Measurements from ENCODE around the gene TPSD1.
"Not testable (repeated sequence)": the region's sequence is repeated elsewhere in the genome, so short reads cannot be mapped to it uniquely, and the experiment has no call there.

TPSD1 gene

DNA sequence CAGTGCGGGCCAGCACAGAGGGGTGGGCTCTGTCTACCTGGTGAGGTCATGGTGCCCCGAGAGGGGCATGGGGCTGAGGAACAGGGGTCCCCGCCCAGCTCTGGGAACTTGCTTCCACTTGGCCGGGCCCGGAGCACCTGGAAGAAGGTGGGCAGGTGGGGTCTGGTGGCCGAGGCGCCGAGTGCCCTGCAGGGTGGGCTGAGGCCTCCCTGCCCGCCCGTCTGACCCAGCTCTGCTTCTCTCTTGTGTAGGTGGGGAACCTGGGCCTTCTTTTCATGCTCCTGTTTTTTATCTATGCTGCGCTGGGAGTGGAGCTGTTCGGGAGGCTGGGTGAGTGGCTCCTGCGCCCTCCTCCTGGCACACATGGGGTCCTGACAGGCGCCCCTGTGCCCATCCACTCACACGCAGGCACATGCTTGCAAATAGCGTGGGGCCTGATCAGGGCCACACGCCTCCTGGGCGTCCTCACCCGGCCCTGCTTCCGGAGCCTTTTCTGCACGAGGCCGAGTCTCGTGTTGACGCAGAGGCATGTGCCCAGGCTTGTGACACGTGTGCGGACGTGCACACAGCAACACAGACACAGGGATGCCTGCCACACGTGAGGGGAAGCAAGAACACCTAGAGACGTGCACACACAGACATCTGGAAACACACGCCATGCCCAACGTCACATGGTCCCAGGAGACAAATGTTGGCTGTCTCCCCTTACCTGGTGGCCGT is 39.0 kb upstream of the TPSD1 start:
- FAIRE-seq (no peak), DNase-seq (ENCODE audit: insufficient read length, low spot score) (no peak)
- TF ChIP-seq POLR2A (IDR thresholded peaks at IDR 0.05; ENCODE audit: low read depth, low read length): no peak

DNA sequence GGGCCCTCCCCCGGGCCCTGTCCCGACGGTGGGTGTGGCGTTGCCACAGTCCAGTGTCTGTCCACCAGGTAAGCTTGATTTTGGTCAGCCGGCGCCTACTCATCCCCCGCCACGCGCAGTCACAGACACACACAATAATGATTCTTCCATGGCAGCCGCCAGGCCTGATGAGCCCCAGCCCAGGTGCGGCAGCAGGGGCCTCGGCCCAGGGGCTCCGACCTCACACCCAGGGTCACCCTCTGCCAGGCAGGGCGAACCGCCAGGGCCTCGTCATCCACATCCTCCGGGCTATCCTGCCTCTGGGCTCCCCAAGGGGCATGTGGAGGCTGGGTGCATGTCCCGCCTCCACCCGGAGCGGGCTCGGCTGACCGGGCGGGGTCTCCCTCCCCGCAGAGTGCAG is 38.3 kb upstream of the TPSD1 start:
- FAIRE-seq: no peak
- no peak for TF ChIP-seq POLR2A (IDR thresholded peaks at IDR 0.05; ENCODE audit: low read depth, low read length)
- no peak for DNase-seq (ENCODE audit: insufficient read length, low spot score)

DNA sequence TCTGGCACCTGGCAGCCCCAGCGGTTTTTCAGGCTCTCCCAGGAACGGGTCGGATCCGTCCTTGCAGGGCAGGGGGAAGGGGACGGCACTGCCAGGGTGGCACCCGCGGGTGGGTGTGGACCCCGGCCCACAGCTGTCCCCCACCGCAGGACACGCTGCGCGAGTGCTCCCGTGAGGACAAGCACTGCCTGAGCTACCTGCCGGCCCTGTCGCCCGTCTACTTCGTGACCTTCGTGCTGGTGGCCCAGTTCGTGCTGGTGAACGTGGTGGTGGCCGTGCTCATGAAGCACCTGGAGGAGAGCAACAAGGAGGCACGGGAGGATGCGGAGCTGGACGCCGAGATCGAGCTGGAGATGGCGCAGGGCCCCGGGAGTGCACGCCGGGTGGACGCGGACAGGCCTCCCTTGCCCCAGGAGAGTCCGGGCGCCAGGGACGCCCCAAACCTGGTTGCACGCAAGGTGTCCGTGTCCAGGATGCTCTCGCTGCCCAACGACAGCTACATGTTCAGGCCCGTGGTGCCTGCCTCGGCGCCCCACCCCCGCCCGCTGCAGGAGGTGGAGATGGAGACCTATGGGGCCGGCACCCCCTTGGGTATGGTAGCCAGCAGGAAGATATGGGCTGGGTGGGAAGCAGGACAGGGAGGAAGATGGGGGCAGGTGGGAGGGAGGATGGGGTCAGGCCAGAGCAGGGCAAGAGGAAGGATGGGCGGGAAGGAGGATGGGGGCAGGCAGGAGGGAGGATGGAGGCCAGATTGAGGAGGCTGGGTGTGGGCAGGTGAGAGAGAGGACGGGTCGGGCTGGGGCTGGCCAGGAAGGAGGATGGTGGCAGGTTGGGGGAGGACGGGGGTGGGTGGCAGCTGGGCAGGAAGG is 37.6 kb upstream of the TPSD1 start:
- FAIRE-seq: no peak
- no peak for TF ChIP-seq POLR2A (IDR thresholded peaks at IDR 0.05; ENCODE audit: low read depth, low read length)

DNA sequence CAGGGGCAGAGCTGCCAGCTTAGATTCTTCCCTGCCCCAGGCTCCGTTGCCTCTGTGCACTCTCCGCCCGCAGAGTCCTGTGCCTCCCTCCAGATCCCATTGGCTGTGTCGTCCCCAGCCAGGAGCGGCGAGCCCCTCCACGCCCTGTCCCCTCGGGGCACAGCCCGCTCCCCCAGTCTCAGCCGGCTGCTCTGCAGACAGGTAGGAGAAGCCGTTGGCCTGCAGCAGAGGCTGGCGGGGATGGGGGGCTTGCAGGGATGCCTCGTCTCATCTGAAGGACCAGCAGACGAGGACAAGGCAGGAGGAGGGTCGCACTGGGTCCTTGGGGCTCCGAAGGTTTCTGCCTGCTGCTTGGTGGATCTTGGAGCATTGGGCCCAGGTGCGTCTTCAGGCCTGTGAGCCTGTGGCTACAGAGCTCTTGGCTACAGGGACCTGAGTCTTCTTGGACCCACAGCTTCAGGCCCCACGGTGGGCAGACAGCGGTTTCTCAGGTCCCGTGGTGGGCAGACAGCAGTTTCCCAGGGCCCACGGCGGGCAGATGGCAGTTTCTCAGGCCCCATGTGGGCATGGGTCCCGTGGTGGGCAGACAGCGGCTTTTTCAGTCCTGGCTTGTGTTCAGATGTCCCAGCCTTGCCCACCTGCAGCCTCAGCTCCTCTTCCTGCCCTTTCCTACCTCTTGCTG is 36.8 kb upstream of the TPSD1 start:
- FAIRE-seq: no peak
- DNase-seq (ENCODE audit: insufficient read length, low spot score): no peak
- TF ChIP-seq POLR2A (IDR thresholded peaks at IDR 0.05; ENCODE audit: low read depth, low read length): no peak

More for the DNA sequence above, 37.6 kb upstream of the TPSD1 start:
- DNase-seq (ENCODE audit: insufficient read length, low spot score): no peak

DNA sequence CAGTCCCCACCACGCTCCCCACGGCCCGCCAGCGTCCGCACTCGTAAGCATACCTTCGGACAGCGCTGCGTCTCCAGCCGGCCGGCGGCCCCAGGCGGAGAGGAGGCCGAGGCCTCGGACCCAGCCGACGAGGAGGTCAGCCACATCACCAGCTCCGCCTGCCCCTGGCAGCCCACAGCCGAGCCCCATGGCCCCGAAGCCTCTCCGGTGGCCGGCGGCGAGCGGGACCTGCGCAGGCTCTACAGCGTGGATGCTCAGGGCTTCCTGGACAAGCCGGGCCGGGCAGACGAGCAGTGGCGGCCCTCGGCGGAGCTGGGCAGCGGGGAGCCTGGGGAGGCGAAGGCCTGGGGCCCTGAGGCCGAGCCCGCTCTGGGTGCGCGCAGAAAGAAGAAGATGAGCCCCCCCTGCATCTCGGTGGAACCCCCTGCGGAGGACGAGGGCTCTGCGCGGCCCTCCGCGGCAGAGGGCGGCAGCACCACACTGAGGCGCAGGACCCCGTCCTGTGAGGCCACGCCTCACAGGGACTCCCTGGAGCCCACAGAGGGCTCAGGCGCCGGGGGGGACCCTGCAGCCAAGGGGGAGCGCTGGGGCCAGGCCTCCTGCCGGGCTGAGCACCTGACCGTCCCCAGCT is 35.7 kb upstream of the TPSD1 start:
- no peak for FAIRE-seq
- no peak for DNase-seq (ENCODE audit: insufficient read length, low spot score)
- no peak for TF ChIP-seq POLR2A (IDR thresholded peaks at IDR 0.05; ENCODE audit: low read depth, low read length)

DNA sequence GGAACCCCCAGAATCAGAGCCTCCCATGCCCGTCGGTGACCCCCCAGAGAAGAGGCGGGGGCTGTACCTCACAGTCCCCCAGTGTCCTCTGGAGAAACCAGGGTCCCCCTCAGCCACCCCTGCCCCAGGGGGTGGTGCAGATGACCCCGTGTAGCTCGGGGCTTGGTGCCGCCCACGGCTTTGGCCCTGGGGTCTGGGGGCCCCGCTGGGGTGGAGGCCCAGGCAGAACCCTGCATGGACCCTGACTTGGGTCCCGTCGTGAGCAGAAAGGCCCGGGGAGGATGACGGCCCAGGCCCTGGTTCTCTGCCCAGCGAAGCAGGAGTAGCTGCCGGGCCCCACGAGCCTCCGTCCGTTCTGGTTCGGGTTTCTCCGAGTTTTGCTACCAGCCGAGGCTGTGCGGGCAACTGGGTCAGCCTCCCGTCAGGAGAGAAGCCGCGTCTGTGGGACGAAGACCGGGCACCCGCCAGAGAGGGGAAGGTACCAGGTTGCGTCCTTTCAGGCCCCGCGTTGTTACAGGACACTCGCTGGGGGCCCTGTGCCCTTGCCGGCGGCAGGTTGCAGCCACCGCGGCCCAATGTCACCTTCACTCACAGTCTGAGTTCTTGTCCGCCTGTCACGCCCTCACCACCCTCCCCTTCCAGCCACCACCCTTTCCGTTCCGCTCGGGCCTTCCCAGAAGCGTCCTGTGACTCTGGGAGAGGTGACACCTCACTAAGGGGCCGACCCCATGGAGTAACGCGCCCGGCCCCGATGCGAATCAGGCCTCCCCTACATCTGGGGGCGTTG is 34.8 kb upstream of the TPSD1 start:
- no peak for TF ChIP-seq POLR2A (IDR thresholded peaks at IDR 0.05; ENCODE audit: low read depth, low read length)
- FAIRE-seq: no peak
- no peak for DNase-seq (ENCODE audit: insufficient read length, low spot score)

DNA sequence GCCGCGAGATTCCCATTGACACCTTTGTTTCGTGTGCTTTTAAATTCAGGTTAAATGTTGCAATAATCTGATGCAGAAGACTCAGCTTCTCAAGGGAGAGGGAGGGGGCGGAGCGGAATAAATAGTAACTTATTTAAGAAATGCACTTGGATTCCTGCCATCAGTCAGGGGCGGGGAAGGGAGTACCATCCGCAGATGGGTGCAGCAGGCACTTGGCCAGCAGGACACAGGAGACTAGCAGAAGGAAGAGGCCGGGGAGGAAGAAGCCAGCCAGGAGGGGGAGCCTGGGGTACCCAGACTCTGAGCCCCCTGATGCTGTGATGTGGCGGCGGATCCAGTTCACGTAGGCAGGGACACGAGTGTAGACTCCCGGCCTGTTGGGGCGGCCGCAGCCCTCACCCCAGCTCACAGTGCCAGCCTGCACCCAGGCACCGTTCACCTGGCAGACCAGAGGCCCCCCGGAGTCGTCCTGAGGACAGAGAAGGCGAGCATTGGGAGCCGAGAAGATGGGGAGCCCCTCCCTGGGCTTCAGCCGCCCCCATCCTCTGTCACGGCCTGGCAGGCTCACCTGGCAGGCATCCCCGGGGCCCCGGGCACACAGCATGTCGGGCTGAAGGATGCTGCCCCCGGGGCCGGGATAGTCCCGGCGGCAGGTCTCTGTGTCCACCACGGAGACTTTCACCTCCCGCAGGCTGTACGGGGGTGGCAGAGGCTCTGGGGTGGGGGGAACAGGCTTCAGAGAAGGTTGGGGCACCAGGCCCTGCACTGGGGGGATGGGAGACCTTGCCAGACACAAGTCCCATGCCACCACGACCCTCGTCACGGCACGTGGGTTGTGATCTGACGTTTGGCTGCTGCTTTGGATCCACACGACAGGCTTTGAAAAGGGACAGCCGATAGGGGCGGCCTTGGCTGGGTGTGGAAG is 34.0 kb upstream of the TPSD1 start:
- TF ChIP-seq POLR2A (IDR thresholded peaks at IDR 0.05; ENCODE audit: low read depth, low read length): no peak
- FAIRE-seq (no peak), DNase-seq (ENCODE audit: insufficient read length, low spot score) (no peak)

DNA sequence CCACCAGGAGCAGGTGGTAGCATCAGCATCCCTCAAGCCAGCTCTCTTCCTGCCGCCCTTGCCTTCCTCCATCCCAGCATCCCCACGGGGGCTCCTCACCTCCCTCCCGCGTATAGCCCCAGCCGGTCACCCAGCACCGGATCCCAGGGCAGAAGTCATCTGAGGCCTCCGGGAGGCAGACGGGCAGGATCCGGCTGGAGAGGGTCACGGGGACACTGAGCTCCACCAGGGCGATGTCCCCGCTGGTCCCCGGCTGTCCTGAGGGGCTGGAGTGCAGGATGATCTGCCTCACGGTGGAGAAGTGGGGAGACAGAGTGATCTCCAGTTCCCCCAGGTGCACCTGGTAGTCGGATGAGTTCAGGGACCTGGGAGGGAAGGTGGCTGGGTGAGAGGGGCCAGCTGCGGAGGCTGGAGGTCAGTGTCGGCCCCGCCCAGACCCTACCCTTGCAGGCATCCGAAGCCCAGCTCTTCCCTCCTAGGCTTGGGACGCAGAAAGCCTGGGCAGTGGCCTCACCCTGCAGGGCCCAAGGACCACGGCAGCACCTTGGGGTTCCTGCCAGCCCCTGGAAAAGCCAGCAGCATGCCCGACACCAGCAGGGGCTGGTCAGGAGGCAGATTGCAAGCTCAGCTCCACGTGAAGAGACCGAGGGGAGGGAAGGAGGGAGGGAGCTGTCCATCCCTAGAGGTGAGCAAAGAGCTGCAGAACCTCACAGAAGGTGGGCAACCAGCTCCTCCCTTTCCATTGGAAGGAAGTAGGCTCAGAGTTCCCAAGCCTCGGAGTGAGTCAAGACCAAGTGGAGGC is 33.1 kb upstream of the TPSD1 start:
- TF ChIP-seq POLR2A (IDR thresholded peaks at IDR 0.05; ENCODE audit: low read depth, low read length): no peak
- FAIRE-seq: no peak
- no peak for DNase-seq (ENCODE audit: insufficient read length, low spot score)

DNA sequence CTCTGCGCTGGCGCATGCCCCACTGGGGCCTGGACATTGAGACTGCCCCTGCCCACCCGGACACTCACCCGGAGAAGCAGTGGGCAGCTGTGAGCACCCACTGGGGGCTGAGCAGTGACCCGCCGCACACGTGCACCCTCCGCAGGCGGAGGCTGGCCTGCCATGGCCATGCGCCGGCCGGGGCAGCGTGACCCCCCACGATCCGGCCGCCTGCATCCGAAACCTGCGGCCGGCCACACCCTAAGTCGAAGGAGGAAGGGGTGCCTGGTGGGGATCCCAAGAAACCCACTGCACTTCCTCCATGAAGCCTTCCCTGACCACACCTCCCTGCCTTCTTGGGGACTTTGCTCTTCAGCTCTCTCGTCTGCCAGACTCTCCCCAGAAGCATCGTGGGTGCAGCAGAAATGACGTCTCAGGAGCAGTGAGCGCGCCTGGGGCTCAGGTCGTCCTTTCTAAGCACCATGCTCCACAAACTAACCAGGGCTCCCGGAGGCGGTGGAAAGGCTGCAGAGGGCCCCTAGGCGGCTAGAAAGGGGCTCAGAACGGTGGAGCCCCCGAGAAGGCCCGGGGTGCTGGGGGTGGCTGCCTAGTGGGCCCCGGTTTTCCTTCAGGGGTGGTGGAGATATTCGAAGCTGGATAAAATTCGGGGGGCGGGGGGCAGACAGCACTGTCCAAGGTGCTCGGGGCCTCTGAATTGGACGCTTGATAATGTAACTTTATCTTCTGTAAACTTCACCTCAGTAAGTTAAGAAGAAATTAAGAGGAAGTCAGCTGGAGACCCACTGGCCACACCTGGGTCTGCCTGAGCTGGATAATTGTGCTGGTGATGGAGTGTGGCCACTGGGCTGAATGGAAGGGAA is 32.3 kb upstream of the TPSD1 start:
- FAIRE-seq: no peak
- no peak for DNase-seq (ENCODE audit: insufficient read length, low spot score)
- TF ChIP-seq POLR2A (IDR thresholded peaks at IDR 0.05; ENCODE audit: low read depth, low read length): no peak

DNA sequence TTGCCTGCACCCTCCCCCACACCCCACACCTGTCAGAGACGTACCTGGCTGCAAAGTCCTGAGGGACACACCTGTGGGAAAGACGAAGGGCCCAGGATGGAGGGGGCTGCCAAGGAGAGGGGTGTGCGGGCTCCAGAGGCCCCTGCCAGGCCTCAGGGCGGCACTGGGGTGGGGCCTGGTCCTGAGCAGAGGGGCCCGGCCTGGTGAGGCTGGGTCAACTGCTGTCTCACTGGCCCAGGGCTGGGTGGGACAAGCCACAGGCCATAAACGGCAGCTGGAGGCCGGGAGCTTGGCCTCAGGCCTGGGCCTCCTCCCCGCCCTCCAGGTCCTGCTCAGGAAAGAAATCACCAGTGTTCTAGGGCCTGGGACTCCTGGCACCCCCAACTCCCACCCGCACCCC is 31.3 kb upstream of the TPSD1 start:
- FAIRE-seq (no peak), DNase-seq (ENCODE audit: insufficient read length, low spot score) (no peak)
- no peak for TF ChIP-seq POLR2A (IDR thresholded peaks at IDR 0.05; ENCODE audit: low read depth, low read length)

DNA sequence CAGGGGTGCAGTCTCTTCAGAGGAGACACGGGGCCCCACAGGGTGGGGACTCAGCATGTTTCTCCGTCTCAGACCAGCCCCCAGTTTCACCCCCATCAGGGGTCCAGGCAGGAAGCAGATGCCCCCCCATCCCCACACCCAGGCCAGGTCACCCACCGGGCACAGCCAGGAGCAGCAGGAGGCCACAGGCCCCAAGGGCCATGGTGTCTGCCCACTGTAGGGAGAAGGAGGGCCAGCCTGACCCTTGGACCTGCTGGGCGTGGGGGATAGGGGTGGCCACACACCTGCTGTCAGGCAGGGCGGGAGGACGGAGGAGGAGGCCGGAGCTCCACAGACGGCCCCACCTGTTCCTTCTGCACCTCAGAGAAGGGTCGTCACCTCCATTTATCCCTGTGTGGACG is 30.8 kb upstream of the TPSD1 start, which contains the start of gene TPSG1:
TSS of gene TPSG1 (minus strand) at position 218 of the 401 bp plus-strand sequence. CDS start at position 202, 16 bp downstream.
- no peak for FAIRE-seq
- DNase-seq (ENCODE audit: insufficient read length, low spot score): no peak
- no peak for TF ChIP-seq POLR2A (IDR thresholded peaks at IDR 0.05; ENCODE audit: low read depth, low read length)

DNA sequence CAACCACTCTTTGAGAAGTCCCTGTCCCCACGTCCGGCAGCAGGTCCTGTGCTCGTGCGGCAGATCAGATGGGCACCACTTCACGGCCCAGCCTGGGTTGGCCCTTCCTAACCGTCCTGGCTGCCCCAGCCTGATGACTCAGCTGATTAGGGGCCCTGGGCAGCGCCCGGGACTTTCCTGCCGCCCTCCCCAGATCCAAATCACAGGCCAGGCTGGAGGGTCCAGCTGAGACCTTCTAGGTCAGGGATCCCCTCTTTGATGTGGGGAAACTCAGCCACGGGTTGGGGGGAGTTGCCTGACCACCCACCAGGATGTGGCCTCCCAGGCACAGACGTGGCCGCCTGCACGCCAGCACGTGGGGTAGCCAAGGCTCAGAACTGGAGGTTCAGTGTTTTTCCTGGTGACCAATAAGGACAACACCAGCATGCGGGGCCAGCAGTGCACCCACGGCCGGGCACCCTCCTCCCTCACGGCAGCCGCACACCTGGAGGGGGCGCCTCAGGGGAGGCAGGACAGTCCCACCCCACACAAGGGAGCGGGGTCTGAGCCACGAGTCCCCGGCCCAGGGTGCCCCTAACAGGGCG is 30.0 kb upstream of the TPSD1 start:
- peak; percentile 70 for FAIRE-seq
- DNase-seq (ENCODE audit: insufficient read length, low spot score): not testable (repeated sequence)

DNA sequence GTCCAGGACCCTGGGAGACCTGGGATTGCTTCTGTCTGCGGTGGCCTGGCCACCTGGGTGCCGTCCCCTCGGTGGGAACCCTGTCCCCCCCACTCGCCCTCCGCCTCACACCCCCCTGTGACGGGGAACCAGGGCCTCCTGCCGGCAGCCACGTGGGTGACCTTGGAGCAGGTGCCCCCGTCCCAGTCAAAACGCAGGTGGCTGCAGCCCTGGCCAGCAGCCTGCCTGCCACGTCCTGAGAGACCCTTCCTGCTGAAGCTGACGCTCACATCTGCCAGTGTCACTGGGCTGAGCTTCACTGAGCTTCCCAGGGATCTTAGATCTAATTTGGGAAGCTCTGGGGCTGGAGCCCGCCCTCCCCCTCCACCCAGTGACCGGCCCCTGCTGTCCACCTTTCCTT is 29.2 kb upstream of the TPSD1 start:
- FAIRE-seq; DNase-seq (ENCODE audit: insufficient read length, low spot score): not testable (repeated sequence)

DNA sequence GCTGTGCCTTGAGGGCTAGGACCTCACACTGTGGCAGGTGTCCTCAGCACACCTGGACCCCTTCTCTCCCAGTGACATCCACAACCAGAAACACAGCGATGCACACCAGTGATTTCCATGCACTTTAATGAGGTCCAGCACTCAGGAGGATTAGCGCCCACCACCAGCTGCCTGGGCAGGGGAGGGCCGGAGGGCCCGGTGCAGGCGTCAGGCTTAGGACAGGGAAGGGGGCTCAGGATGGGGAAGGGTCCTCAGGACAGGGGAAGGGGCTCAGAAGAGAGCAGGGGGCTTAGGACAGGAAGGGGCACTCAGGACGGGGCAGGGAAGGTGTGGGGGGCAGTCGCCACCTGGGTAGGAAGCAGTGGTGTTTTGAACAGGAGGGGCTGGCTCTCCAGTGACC is 27.6 kb upstream of the TPSD1 start:
- not testable (repeated sequence) for FAIRE-seq; DNase-seq (ENCODE audit: insufficient read length, low spot score)

DNA sequence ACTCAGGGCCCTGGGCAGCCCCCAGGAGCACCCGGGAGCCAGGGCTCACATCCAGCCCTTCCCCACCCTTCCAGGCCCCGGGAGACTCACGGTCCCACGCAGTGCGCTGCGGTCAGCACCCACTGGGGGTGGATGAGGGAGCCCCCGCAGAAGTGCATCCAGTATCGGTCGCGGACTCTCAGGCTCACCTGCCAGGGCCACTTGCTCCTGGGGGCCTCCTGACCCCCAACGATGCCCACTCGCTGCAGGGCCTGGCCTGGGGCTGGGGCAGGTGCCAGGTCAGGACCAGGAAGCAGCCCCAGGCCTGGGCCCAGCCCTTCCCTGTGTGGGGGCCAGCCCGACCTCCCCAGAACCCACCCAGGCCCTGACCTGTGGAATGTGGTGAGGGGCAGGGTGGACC is 26.4 kb upstream of the TPSD1 start:
- FAIRE-seq; DNase-seq (ENCODE audit: insufficient read length, low spot score): not testable (repeated sequence)

Measured in H54 (cell line).